NCI-H526 treated with DMSO at 0.1 percent for 48 hours (cell line): ENCODE measurements around the gene TOM1L2.

ENCODE experiments used
- DNase-seq: peaks from one replicate; lab custom pipeline; 2025; lab: John Stamatoyannopoulos, UW

Gene TOM1L2

GRCh38 chr17:17805575-17805974 lies 166.6 kb downstream of the TOM1L2 start:
- DNase-seq, result no peak

GRCh38 chr17:17804007-17804406 lies 168.2 kb downstream of the TOM1L2 start:
- DNase-seq, result no peak

GRCh38 chr17:17801800-17802481 lies 170.3 kb downstream of the TOM1L2 start:
- no peak for DNase-seq

- DNase-seq, result no peak
These were observed 171.6 kb downstream of the TOM1L2 start for GRCh38 chr17:17800504-17801021.

- no peak for DNase-seq
These were observed 173.5 kb downstream of the TOM1L2 start for GRCh38 chr17:17798573-17799255.

GRCh38 chr17:17798010-17798556 lies 174.1 kb downstream of the TOM1L2 start:
- DNase-seq, result no peak

- no peak for DNase-seq
These were observed 174.9 kb downstream of the TOM1L2 start for GRCh38 chr17:17797119-17797809.

GRCh38 chr17:17796787-17797061 lies 175.5 kb downstream of the TOM1L2 start:
- DNase-seq, result no peak

GRCh38 chr17:17795946-17796786 lies 176.0 kb downstream of the TOM1L2 start:
- no peak for DNase-seq

- DNase-seq, result no peak
These were observed 176.9 kb downstream of the TOM1L2 start for GRCh38 chr17:17795296-17795695.

- DNase-seq, result no peak
These were observed 177.8 kb downstream of the TOM1L2 start for GRCh38 chr17:17794382-17794781.
